Central memory CD8-positive, alpha-beta T cell (primary cell): Measurements from ENCODE around the gene MS4A7.

Experiments
- ATAC-seq: fragments of 150-1000 bp; cut with Tn5 transposase; replicated peaks from 2 replicates; pipeline ENCODE4 v1.10.0; 2022; ENCODE audit warnings: mild to moderate bottlenecking, moderate FRiP score, moderate number of reproducible peaks; ENCODE audit not compliant: poor library complexity, severe bottlenecking; ENCODE audit errors: extremely low read depth
- DNase-seq, 2 donors: peaks; one replicate each; pipeline ENCODE4 v3.0.0; 2021; ENCODE audit warnings: low spot score in 2 of 2
- H3K27ac Mint-ChIP-seq: one replicate; pipeline ENCODE4 v1.8.0; 2022; ENCODE audit warnings: low read depth, mild to moderate bottlenecking, moderate library complexity, mixed read lengths
- H3K27me3 Mint-ChIP-seq: one replicate; pipeline ENCODE4 v1.8.0; 2022; ENCODE audit warnings: mixed read lengths
- H3K36me3 Mint-ChIP-seq: one replicate; pipeline ENCODE4 v1.8.0; 2022; ENCODE audit warnings: mild to moderate bottlenecking, moderate library complexity, mixed read lengths; ENCODE audit not compliant: insufficient read depth
- H3K4me1 Mint-ChIP-seq: one replicate; pipeline ENCODE4 v1.8.0; 2022; ENCODE audit warnings: mixed read lengths
- H3K4me3 Mint-ChIP-seq: one replicate; pipeline ENCODE4 v1.8.0; 2022; ENCODE audit warnings: mild to moderate bottlenecking, moderate library complexity, mixed read lengths
- H3K9me3 Mint-ChIP-seq: one replicate; pipeline ENCODE4 v1.8.0; 2022; ENCODE audit warnings: mixed read lengths

The MS4A7 gene

DNA sequence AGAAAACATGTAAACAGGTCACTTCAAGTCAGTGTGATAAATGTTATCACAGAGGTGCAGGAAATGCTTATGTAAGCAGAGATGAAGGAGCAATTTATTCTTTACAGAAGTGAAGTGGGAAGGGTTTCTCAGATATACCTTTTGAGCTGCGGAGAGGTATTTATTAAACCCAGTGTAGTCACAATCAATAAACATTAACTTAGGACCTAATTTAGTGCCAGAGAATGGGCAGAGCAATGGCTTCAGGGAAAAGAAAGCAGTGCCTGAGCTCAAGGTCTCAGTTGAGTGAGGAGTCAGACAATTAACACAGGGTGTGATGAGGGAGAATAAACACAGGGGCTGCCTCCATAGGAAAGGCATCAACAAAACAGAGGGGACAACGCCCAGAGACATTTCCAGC, 52.9 kb downstream of the MS4A7 start:
- H3K4me1 Mint-ChIP-seq: no peaks in the 10 kb centered on the region
- DNase-seq (no peak), ATAC-seq (no peak)
- H3K4me3 Mint-ChIP-seq: no peak overlapping the region
- H3K27me3 Mint-ChIP-seq: peaks cover 49% of the 10 kb centered on the region
- no peaks in the 10 kb centered on the region for H3K9me3 Mint-ChIP-seq
- no peak overlapping the region for H3K27ac Mint-ChIP-seq
- no peaks in the 10 kb centered on the region for H3K36me3 Mint-ChIP-seq

DNA sequence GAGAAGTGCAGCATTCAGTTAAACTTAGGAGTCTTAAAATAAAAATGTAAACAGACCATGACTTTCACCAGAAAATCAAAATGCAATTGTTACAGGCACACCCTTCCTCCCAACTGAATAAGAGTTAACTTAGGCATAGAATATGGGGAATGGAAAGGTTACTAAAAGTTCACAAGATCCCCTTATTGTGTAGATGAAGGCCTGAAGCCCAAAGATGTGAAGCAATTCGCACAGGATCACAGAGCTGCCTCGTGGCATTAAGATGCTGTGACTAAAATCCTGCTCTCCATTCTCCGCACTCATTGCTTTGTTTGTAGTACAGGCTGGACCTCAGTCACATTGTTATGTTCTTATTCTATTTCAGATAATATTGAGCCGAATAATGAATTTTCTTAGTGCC, 55.1 kb downstream of the MS4A7 start:
- DNase-seq: no peak

More for the DNA sequence above, 55.1 kb downstream of the MS4A7 start:
- H3K27ac Mint-ChIP-seq: peak overlapping the region; percentile 60
- H3K36me3 Mint-ChIP-seq: no peaks in the 10 kb centered on the region
- ATAC-seq: no peak
- no peaks in the 10 kb centered on the region for H3K9me3 Mint-ChIP-seq
- H3K4me1 Mint-ChIP-seq: no peaks in the 10 kb centered on the region
- peaks cover 32% of the 10 kb centered on the region for H3K27me3 Mint-ChIP-seq
- H3K4me3 Mint-ChIP-seq: no peak overlapping the region
